GM21717 (cell line): ENCODE data around the gene PDZD7.

ENCODE experiments used
- ATAC-seq: cut with Tn5 transposase; IDR thresholded peaks from one replicate; pipeline ENCODE4 v1.9.1; 2021; ENCODE audit warnings: mild to moderate bottlenecking, moderate library complexity; ENCODE audit not compliant: unreplicated experiment

Gene PDZD7

GRCh38 chr10:101020427-101021075 is 10.4 kb downstream of the PDZD7 start:
- ATAC-seq, result no peak

GRCh38 chr10:101019440-101019703 is 11.6 kb downstream of the PDZD7 start:
- no peak for ATAC-seq

DNA sequence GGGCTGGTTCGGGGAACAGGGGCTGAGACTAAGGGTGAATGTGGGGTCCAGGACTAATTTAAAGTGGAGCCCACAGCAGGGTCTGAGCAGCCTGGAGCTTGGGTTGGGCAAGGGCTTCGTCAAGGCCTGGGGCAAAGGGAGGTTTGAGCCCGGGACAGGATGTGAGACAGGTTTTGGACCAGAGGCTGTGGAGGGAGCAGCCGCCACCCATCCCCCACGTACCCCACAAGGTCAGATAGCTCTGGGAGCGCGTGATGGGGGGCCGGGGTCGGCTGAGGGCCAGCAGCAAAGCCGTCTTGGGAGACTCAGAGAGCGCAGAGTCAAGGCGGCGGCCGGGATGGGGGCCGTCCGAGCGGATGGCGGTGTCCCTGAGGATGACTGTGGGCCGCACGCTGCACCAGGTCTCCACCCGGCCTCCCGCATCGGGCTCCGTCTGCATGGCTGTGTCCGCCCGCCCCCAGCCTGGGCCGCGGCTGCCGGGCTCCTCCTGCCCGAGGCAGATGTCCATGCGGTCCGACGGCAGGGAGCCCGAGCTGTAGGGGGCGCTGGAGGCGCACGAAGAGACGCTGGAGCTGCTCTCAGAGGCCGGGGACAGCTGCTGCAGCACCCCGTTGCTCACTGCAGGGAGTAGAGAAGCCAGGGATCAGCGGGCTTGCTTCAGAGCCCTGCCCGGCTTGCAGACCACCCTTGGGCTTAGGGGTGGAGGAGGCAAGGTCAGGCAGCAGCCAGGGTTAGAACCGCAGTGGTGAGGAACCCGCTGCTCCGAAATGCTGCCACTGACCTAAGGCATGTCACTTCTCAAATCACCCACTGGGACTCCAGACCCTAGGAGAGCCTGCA is 12.1 kb downstream of the PDZD7 start:
- no peak for ATAC-seq

DNA sequence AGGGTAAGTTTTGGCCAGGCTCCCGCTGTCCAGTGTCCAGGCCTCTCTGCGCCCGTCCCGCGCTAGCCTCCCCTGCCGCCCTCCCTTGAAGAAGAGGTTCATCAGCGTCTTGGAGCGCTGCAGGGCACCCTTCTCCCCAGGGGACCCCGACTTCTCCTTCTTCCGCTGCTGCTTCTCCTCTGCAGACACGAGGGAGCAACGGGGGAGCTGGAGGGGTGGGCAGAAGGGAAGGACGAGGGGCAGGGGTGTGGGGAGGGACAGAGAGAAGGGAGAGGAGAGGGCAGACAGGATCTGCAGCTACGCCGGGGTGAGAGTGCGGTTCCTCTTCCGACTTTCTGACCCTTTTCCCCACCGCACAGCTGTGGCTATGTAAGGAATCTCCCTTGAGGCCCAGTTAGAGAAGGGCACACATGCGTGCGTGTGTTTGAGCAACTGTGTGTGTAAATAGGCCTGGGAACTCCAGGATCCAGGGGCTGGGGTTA is 12.8 kb downstream of the PDZD7 start:
- ATAC-seq, result no peak

DNA sequence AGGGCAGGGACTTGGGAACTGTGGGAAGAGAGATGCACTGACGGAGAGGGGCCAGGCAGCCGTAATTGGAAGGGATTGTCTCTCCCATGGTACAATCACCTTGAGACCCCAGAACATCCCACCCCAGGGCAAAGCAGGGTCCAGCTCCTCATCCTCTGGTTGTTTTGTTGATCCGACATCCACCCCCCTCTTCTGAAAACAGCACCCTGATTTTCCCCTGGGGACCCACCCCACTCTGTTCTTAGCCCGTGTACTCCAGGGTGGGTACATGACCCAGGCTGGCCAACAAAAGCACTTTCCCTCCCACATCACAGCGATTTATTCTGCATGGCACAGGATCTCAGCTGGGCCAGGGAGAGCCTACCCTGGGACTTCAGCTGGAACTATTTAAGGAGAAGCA is 14.1 kb downstream of the PDZD7 start:
- ATAC-seq, result no peak

GRCh38 chr10:101015582-101015973 is 15.4 kb downstream of the PDZD7 start:
- ATAC-seq, result no peak

DNA sequence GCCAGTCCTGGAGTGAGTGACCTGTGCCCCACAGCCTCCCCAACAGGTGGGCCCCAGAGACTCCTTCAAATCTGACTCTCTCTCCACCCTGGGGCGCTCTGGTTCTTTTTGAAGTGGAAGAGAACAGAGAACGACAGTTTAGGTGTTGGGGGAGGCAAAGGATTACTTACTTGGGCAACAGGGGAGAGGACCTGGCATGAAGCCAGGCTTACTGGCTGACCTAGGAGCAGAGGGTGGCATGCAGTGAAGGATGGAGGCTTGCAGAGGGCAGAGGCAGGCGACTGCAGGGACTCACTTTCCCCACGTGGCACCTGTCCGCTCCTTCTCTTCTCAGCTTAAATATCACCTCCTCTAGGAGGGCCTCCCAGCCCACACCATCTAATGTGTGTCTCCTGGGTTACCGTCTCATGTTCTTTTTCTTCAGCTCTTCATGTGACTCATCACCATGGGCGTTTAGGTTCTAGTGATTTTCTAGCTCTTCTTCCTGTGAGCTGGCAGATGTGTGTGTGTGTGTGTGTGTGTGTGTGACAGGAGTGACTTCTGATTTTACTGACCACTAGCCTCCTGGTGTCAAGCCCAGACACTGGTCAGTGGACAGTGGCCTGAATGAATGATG is 15.9 kb downstream of the PDZD7 start:
- no peak for ATAC-seq

GRCh38 chr10:101014230-101014884 is 16.6 kb downstream of the PDZD7 start:
- peak; percentile 42 for ATAC-seq

GRCh38 chr10:101013365-101013825 is 17.5 kb downstream of the PDZD7 start:
- ATAC-seq, result no peak

DNA sequence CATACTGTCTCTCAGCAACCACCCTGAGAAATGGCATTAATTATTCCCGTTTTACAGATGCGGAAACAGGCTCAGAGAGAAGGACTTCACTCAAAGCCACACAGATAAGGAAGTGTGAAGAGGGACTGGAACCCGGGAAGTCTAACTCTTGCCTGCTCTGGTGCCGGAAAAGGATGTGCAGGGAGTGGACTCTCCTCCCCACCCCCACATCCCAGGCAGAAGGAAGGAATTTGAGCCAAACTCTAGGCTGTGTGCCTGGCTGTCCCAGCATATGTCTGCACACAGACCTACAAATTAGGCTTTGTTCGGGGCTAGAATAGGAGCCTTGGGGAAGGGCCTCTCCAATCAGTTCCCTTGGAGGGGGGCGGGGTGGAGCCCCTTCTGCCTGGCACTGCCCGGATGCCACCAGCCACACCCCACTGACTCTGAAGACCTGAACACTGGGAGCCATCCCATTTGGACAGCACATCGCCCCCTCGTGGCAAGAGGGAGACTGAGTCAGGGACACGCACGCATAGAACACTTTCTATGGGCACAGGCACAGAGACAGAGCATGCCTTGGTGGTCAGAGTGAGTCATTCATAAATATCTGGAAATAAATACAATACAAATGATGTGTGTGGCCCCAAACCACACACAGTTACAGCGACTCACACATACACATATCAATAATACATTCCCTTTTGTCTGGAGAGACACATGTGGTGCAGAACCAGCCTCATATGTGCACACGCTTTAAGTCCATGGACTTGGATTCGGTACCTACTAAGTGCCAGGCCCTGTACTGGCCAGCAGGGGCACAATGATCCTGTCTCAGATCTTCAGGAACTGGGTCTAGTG is 18.2 kb downstream of the PDZD7 start:
- peak; percentile 55 for ATAC-seq

DNA sequence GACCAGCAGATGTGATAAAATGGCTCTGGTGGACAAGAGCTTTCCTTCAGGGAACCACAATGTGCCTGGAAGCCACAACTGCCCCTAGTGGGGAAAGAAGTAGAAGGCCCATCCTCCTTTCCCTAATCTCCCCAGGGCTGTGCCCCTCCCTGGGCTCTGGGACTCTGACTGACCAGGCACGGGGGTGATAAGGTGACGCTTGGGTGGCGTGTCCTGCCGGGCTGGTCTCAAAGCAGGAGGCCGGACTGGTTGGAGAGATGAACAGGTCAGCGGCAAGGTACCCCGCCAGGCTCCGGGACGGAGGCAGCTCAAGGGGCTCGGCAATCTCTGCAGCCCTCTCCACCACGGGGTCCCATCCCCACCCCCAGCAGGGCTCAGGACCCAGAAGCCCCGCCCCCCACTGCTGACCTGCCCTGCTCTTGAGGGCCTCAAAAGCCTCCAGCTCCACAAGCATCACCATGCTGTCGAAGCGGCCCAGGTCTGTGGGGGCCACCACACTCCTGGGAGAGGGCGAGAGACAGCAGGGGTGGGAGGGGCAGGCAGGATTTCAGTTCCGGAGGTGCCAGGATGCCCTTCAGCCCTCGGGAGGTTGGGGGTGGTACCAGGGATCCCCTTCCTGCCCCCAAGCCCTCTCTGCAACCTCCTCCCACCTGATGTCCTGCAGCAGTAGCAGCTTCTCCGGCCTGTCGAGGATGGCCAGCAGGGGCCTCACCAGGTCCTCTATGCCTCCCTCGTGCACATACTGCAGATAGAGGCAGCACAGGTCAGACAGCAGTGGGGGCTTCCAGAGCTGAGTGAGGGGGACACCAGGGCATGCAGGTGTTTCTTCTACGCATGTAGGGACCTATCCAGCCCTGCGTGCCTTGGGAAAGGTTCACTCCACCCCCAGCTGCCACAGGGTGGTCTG is 19.2 kb downstream of the PDZD7 start:
- no peak for ATAC-seq

DNA sequence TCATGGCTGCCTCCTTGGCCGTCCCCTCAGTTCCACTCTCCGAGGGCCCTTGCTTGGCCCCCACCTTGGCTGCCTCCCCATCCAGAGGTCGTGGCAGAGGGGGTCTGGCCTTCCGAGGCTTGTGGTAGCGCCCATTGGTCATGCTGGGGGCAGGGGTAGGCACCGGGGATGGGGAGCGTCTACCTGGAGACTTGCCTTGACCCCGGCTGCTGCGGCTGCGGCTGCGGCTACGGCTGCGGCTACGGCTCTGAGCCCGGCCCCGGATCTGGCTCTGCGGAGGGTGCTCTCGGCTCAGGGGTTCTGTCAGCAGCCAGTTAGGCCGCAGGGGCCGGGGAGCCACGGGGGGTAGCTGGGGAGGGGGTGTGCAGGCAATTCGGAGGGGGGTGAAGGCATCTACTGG is 20.6 kb downstream of the PDZD7 start:
- no peak for ATAC-seq

DNA sequence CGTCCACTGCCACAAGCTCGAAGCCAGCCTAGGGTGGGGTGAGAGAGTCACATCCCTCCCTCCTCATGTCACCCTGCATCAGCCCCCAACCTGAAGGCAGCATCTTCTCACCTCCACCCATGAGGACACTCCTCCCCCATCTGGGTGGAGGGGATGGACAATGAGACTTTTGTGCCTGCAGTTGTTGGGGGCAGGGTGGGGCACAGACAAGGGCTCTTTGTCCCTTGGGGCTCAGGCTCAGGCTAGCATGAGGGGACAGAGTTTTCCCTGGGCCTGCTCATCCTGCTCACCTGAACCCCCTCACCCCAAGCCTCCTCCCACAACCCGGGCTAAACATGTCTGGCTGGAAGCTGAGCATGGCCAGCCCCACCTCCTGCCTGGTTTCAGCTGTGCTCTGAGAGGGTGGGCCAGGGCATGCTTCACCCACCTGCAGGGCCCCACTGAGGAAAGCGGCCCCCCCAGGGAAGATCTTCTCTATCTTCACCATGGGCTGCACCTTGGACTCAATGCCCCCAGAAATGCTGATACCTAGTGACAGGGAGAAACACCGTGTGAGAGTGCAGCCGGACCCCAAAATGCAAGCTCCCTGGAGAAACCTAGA is 22.0 kb downstream of the PDZD7 start:
- no peak for ATAC-seq

GRCh38 chr10:101007915-101008822 is 22.8 kb downstream of the PDZD7 start:
- no peak for ATAC-seq

GRCh38 chr10:101007099-101007711 is 23.7 kb downstream of the PDZD7 start:
- no peak for ATAC-seq

GRCh38 chr10:101006593-101007098 is 24.3 kb downstream of the PDZD7 start:
- ATAC-seq, result no peak

- no peak for ATAC-seq
These were observed 24.9 kb downstream of the PDZD7 start for GRCh38 chr10:101005869-101006567.
